HG02759 (cell line): ENCODE data around the gene HERC5.
"Not testable (repeated sequence)": the region's sequence is repeated elsewhere in the genome, so short reads cannot be mapped to it uniquely, and the experiment has no call there.

Experiments
- ATAC-seq: cut with Tn5 transposase; IDR thresholded peaks from one replicate; pipeline ENCODE4 v1.9.1; 2021; ENCODE audit warnings: mild to moderate bottlenecking, moderate library complexity; ENCODE audit not compliant: unreplicated experiment

Gene HERC5

DNA sequence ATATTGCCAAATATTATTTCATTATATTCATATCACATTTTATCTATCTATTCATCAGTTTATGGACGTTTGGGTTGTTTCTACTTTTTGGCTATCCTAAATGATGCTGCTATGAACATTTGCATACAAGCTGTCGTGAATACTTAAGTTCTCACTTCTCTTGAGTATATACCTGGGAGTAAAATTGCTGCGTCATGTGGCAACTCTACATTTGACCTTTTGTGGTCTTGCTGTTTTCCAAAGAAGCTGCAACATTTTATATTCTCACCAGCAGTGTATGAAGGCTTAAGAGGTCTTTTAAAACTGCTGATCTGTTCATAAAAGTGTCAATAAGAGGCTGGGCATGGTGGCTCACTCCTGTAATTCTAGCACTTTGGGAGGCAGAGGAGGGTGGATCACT, 60.9 kb downstream of the HERC5 start:
- no peak for ATAC-seq

- ATAC-seq, result no peak
Observed at GRCh38 chr4:88518911-88519310, 62.0 kb downstream of the HERC5 start.

- ATAC-seq, result no peak
Observed at GRCh38 chr4:88522702-88523324, 65.9 kb downstream of the HERC5 start.

DNA sequence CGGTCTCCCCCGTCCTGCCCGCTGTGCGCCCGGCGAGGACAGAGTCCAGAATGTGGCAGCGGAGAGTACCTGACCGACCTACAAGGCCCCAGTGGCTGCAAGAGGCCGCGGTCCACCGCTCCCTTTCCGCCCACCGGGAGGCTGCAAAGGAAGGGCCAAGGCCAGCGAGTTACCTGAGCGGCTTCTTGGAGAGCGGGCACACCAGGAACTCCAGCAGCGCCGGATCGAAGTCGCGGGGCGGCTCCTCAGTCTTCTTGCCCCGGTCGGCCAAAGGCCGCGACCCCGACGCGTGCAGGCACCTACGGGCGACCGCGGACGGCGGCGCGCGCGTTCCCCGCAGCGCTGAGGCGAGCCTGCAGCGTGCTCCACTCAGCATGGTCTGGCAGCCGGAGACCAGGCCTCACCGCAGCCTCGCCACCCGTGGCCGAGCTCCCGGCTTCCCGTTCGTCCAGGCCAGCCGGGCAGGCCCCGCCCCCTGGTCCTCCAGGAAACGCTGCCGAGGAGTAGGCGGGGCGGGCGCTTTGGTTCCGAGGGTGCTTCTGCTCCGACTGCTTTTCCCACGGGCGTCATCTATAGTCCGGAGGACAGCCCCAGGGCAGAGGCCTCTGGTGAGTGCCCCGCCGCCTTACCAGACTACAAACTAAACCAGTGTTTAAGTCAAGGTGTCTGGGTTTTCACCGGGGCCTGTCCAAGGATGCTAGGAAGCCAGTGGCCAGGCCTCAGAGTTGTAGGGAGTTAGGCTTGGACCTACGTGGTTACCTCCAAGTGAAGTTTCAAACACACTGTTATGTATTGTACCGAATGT, 66.6 kb downstream of the HERC5 start, which contains the start of gene PYURF:
PYURF (minus strand) TSS at position 452 of the 805 bp plus-strand sequence; CDS start at position 376, 76 bp downstream.
- ATAC-seq, result peak; percentile 89

GRCh38 chr4:88524171-88524570, 67.3 kb downstream of the HERC5 start:
- no peak for ATAC-seq

DNA sequence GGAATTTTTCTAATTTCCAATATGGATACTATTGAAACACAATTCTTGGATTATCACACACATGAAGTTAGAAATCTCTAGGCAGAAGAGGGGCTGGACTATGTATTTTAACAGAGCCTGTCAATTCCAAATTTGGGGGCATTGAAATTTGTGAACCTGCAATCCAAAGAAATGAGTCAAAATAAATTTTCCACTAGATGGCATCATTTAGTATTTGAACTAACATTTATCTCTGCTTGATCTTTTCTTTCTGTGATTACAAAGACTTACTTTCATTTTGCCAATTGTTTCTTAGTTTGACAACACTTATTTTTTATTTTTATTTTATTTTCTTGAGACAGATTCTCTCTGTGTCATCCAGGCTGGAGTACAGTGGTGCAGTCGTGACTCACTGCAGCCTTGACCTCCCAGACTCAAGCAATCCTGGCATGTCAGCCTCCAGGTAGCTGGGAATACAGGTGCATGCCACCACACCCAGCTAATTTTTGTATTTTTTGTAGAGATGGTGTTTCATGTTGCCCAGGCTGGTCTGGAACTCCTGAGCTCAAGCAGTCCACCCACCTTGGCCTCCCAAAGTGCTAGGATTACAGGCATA, 69.4 kb downstream of the HERC5 start:
- no peak for ATAC-seq

DNA sequence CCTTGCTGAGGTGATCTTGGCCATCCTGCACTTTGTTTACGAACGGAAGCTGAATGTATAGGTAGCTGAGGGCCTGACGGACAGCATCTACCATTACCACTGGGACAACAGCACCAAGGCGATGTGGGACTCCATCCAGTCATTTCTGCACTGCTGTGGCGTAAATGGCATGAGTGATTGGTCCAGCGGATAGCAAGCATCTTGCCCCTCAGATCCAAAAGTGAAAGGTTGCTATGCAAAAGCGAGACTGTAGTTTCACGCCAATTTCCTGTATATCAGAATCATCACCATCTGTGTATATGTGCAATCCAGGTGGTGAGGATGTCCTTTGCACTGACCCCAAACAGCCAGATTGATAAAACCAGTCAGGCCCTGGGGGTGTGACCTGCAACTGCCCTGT, 70.9 kb downstream of the HERC5 start:
- ATAC-seq, result no peak

DNA sequence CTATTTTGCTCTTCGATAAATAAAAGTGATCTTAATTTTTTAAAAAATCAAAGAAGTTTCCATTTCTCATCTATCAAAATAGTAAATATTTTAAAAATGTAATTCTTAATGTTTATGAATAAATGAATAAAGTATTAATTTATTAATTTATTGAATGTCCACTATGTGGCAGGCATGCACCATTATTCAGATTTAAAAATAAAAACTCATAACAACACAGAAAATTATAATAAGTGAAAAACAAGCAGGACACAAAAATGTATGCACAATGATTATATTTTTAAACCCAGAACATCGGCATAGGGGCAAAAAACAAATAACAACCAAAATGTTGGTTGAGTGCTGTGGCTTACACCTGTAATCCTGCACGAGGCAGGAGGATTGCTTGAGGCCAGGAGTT, 71.9 kb downstream of the HERC5 start:
- no peak for ATAC-seq

DNA sequence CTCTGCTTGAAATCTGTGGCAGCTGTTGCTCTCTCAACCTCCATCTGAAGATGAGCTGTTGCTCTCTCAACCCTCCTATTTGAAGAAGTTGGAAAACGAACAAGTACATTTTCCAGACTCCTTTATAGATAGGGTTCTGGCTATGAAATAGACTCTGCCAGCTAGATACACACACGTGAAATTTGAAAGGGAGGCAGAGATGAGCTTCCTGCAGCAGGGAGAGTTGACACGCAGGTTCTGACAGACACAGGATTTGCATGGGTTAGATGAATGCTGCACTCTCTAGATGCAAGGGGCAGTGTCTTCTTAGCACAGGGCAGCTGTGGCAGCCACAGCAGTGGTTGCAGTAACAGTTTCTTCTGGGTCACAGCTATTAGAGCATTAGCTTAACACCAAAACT, 74.6 kb downstream of the HERC5 start:
- ATAC-seq, result no peak

DNA sequence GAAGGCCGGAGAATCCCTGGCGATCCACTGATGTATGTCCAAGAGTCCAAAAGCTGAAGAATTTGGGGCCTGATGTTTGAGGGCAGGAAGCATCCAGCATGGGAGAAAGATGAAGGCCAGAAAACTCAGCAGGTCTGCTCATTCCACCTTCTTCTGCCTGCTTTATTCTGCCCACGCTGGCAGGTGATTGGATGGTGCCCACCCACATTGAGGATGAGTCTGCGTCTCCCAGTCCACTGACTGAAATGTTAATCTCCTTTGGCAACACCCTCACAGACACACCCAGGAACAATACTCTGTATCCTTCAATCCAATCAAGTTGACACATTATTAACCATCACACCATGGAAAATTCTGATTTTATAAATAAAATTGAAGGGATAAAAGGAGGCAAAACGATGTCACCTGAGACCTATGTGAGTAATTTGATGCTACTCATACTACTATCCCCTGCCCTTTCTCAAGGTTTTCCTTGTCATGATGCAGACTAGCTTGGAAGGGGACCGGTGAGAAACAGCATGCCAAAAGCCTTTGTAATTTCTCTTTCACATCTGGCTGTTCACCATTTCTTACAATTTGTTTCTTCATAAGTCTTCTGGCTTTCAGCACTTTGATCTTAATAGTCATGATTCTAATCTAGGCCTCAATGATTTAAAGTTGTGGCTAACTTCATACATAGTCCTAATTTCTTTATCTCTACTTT, 76.3 kb downstream of the HERC5 start:
- no peak for ATAC-seq

GRCh38 chr4:88533937-88534750, 77.2 kb downstream of the HERC5 start:
- ATAC-seq, result no peak

- no peak for ATAC-seq
Observed at GRCh38 chr4:88535090-88535755, 78.3 kb downstream of the HERC5 start.

DNA sequence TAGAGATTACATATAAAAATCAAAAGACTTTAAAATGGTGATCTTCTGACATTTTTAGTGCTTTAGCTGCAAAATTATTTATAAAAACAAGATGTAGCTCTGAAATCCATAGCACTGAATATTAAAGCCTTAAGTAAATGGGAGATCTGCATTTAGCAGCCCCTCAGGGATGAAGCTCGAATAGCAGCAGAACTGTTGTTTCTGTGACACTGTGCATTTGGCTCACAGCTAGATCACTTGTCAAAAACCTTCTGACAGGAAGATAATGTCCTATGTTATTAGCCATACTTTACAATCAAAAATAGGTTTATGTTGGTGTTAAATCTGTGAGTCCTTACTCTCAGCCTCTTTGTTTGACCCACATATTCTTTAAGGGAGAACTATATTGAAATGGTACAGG, 80.8 kb downstream of the HERC5 start:
- ATAC-seq, result no peak

- ATAC-seq, result not testable (repeated sequence)
Observed at GRCh38 chr4:88539322-88540068, 82.6 kb downstream of the HERC5 start.

DNA sequence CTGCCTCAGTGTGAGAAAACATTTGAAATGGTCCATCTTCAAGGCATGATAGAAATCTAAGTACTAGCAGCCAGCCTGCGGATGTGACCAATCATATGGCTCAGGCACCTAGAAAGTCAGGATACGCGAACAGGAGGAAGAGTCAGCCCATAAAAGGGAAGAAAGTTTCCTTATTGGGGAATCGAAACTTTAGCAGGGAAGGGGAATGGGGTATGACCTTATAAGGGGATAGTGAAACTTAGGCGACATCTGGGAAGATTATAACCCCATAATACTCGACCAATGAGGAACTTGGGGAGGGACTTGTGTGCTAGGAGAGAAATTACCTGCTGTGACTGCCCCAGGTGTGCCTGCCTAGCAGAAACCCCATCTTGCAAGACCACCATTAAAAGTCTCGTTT, 92.9 kb downstream of the HERC5 start:
- ATAC-seq, result no peak
